Hair follicular keratinocyte (primary cell): ENCODE measurements around the gene SESN3. TPM values are rescaled to one million over a fixed set of nuclear protein-coding genes. Genes with fewer than 3 reads are reported as not detected.

ENCODE experiments used
- total RNA-seq: library from RNA; depleted of rRNA; stranded (reverse); fragments of >200 nt; gene quantifications from 2 replicates; pipeline ENCODE4 v1.2.3, GENCODE V29; 2015

The SESN3 gene
- 9.4 and 11.9 TPM in 2 replicates for total RNA-seq

GRCh38 chr11:95231127-95231880 lies at the start of gene SESN3:
TSS of gene SESN3 (minus strand) at chr11:95231202. CDS start at chr11:95230860, 342 bp downstream.

Other genes starting within 250 kb of the SESN3 start
- gene KDM4E, start 205.9 kb downstream of the SESN3 start, total RNA-seq: not detected in 2 replicates
- gene KDM4F, start 181.8 kb downstream of the SESN3 start, total RNA-seq: not detected in 2 replicates
- 16.1 and 18.9 TPM in 2 replicates for gene SRSF8, start 164.3 kb downstream of the SESN3 start, total RNA-seq
- 23.0 and 37.4 TPM in 2 replicates for gene ENDOD1, start 141.4 kb downstream of the SESN3 start, total RNA-seq